SK-N-SH (cell line): ENCODE results near the gene PELI3.

Source experiments
- CTCF ChIP-seq: fragments of 200-600 bp; sonication (generic); IDR thresholded peaks from 2 replicates; pipeline ENCODE4 v1.6.1; 2017; ENCODE audit warnings: antibody characterized with exemption, mild to moderate bottlenecking, moderate library complexity
- IRF3 ChIP-seq: fragments of 150-350 bp; IDR thresholded peaks from 2 replicates; pipeline ENCODE4 v1.6.1; 2016; ENCODE audit warnings: mild to moderate bottlenecking, low read depth, low read length
- PBX3 ChIP-seq: IDR thresholded peaks from 2 replicates; pipeline ENCODE4; 2012

GRCh38 chr11:66509131-66509561 lies 42.4 kb downstream of the PELI3 start:
- TF ChIP-seq IRF3 (no peak), CTCF (no peak), PBX3 (no peak)
